MM.1S (cell line): ENCODE results near the gene CAMSAP1.

Source experiments
- CTCF ChIP-seq: fragments of 300-600 bp; sonication (generic); IDR thresholded peaks from 2 replicates; pipeline ENCODE4 v1.5.1; 2016; ENCODE audit warnings: antibody characterized with exemption, low read length, mixed read lengths
- EZH2 ChIP-seq: fragments of 300-600 bp; sonication (generic); optimal IDR thresholded peaks from 2 replicates; pipeline ENCODE3; 2017; ENCODE audit warnings: low read depth, mild to moderate bottlenecking, antibody characterized with exemption, low read length, mixed read lengths
- EZH2phosphoT487 ChIP-seq: fragments of 300-600 bp; sonication (generic); IDR thresholded peaks from 2 replicates; pipeline ENCODE4 v1.6.1; 2018; ENCODE audit warnings: antibody characterized with exemption, low read length

GRCh38 chr9:135857371-135857786, 50.0 kb downstream of the CAMSAP1 start:
- TF ChIP-seq CTCF: no peak
- TF ChIP-seq EZH2: no peak
- no peak for TF ChIP-seq EZH2phosphoT487
